ENCODE results near the gene RNU6-9. TPM values are rescaled to one million over a fixed set of nuclear protein-coding genes. Genes with fewer than 3 reads are reported as not detected.
A peak's percentile ranks its signal among the peaks of the same experiment; 100 is the strongest.

Gene RNU6-9
- total RNA-seq, 3 donors from 2014 or later (not counting 1 experiment from before 2014, with no cell fraction given): not detected

DNA sequence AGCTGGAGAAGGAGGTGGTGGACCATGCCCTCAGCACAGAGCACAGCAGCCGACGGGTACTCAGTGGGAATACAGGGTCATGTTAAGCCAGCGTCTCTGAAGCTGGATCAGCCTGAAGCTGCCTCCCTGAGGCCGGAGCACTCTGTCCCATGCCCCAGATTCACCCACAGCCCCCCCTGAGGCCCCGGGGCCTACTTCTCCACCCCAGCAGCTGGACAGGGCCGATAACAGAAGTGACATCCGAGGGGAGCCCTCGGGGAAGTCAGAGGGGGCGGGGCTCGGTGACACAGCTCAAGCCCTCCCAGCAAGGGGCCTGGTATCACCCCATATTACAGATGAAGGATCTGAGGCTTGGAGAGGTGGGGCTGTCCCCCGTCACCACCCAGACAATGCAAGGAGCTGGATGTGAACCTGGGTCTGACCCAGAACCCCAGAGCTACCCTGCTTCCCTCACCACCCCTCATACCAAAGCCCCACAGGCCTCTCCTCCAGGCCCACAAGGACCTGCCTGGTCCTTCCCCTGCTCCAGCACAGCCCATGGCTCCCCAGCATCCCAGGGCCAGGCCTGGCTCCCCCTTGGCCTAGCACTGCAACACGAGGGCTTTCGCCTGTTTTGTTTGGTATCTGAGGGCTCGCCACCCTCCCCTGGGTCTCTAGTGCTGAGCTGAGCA, 14.0 kb downstream of the RNU6-9 start:
- H3K9me3 Mint-ChIP-seq: no peaks in the 10 kb centered on the region
- intact Hi-C loops (cut with micrococcal nuclease): no loop called here
- Histone ChIP-seq H3K4me1 (ENCODE audit: control insufficient read depth, insufficient read depth, low read length) (peaks cover 57% of the 10 kb centered on the region), H3K27ac (ENCODE audit: low read length) (peak overlapping the region; percentile 69), H3K4me3 (ENCODE audit: low read length) (no peak overlapping the region), H3K36me3 (ENCODE audit: control insufficient read depth, insufficient read depth, low read length) (no peaks in the 10 kb centered on the region), H3K27me3 (ENCODE audit: control insufficient read depth, insufficient read depth, low read length) (no peaks in the 10 kb centered on the region), H3K9me3 (ENCODE audit: control insufficient read depth, insufficient read depth, low read length) (no peaks in the 10 kb centered on the region)
- no peaks in the 10 kb centered on the region for H3K27me3 Mint-ChIP-seq (ENCODE audit: low read depth in 2 of 2)
- peak overlapping the region; percentile 4 for H3K4me3 Mint-ChIP-seq
- peak in 1 of 2 donors; percentile 51 for DNase-seq
- ATAC-seq: peak in 1 of 3 donors; percentile 59
- peak overlapping the region; percentile 41 to 99 for H3K27ac Mint-ChIP-seq
- TF ChIP-seq, protein P1, sequence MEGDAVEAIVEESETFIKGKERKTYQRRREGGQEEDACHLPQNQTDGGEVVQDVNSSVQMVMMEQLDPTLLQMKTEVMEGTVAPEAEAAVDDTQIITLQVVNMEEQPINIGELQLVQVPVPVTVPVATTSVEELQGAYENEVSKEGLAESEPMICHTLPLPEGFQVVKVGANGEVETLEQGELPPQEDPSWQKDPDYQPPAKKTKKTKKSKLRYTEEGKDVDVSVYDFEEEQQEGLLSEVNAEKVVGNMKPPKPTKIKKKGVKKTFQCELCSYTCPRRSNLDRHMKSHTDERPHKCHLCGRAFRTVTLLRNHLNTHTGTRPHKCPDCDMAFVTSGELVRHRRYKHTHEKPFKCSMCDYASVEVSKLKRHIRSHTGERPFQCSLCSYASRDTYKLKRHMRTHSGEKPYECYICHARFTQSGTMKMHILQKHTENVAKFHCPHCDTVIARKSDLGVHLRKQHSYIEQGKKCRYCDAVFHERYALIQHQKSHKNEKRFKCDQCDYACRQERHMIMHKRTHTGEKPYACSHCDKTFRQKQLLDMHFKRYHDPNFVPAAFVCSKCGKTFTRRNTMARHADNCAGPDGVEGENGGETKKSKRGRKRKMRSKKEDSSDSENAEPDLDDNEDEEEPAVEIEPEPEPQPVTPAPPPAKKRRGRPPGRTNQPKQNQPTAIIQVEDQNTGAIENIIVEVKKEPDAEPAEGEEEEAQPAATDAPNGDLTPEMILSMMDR (IDR thresholded peaks at IDR 0.05): no peak
- H3K4me1 Mint-ChIP-seq: peaks cover 12 to 20% of the 10 kb centered on the region in 2 donors
- 57% methylated on average over 14 of the region's 14 CpGs for WGBS (ENCODE audit: insufficient coverage)
- H3K36me3 Mint-ChIP-seq: no peaks in the 10 kb centered on the region

DNA sequence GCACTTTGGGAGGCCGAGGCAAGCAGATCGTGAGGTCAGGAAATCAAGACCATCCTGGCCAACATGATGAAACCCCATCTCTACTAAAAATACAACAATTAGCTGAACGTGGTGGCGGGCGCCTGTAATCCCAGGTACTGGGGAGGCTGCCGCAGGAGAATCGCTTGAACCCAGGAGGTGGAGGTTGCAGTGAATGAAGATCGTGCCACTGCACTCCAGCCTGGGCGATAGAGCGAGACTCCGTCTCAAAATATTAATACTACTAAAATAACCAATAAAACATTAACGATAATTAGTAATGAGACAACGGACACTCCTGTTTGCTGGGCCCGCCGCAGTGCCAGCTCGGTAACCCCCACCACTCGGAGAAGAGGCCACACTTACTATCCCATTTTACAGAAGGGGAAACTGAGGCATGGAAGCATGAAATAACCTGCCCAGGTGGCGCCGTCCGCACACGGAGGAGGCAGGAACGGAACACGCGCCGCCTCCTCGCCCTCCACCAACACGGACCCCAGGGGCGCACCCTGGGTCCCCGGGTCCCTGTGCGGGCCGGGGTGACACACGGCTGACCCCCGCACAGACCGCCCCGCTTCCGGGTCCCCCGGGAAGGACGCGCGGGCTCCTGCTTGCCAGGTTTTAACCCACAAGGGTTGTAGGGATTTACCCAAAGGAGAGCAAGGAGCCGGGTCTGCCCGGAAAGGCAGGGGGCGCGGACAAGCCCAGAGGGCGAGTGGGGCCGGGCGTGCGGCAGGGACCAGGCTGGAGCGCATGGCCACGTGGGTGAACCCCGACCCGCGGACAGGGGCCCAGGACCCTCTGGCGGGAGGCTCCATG, 18.1 kb downstream of the RNU6-9 start:
- Histone ChIP-seq H3K4me1 (ENCODE audit: control insufficient read depth, insufficient read depth, low read length) (peaks cover 57% of the 10 kb centered on the region), H3K27me3 (ENCODE audit: control insufficient read depth, insufficient read depth, low read length) (peaks cover 4% of the 10 kb centered on the region), H3K4me3 (ENCODE audit: low read length) (no peak overlapping the region), H3K9me3 (ENCODE audit: control insufficient read depth, insufficient read depth, low read length) (no peaks in the 10 kb centered on the region), H3K36me3 (ENCODE audit: control insufficient read depth, insufficient read depth, low read length) (no peaks in the 10 kb centered on the region), H3K27ac (ENCODE audit: low read length) (peak overlapping the region; percentile 30)
- Mint-ChIP-seq H3K27me3 (ENCODE audit: low read depth in 2 of 2) (peaks cover 0 to 6% of the 10 kb centered on the region in 2 donors), H3K9me3 (no peaks in the 10 kb centered on the region), H3K36me3 (no peaks in the 10 kb centered on the region), H3K4me3 (peak overlapping the region; percentile 75), H3K4me1 (peaks cover 12 to 20% of the 10 kb centered on the region in 2 donors), H3K27ac (peak overlapping the region; percentile 52 to 98)
- intact Hi-C loops (cut with micrococcal nuclease): no loop called here
- 92% methylated on average over 48 of the region's 54 CpGs for WGBS (ENCODE audit: insufficient coverage)
- no peak for DNase-seq
- TF ChIP-seq, protein P1 (IDR thresholded peaks at IDR 0.05): no peak
- ATAC-seq: no peak

DNA sequence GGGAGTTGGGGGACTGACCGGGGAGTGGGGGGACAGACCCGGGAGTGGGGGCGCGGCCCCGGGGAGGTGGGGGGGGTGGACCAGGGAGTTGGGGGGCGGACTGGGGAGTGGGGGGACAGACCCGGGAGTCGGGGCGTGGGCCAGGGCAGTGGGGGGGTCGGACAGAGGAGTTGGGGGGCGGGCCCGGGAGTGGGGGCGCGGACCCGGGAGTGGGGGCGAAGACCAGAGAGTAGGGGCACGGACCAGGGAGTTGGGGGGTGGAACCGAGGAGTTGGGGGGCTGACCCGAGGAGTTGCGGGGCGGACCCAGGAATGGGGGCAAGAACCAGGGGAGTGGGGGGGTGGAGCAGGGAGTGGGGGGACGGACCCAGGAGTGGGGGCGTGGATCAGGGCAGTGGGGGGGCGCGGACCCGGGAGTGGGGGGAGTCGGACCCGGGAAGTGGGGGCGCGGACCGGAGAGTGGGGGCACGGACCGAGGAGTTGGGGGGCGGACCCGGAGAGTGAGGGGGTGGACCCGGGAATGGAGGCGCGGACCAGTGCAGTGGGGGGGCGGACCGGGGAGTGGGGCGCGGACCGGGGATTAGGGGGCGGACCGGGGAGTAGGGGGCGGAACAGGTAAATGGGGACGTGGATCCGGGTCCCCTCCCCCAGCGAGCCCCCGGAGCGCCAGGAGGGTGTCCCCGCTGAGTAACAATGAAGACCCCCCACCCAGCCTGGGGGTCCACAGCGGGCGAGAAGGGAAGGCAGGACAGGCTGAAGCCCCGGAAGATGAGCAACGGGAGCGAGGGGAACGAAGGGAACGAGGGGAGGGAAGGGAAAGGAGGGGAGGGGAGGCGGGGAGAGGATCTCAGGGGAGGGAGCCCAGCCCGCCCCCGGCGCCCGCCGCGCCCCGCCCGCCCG, 19.1 kb downstream of the RNU6-9 start:
- H3K27me3 Mint-ChIP-seq (ENCODE audit: low read depth in 2 of 2): peaks cover 0 to 6% of the 10 kb centered on the region in 2 donors
- no peaks in the 10 kb centered on the region for H3K9me3 Mint-ChIP-seq
- H3K4me1 ChIP-seq (ENCODE audit: control insufficient read depth, insufficient read depth, low read length): peaks cover 54% of the 10 kb centered on the region
- peaks cover 9% of the 10 kb centered on the region for H3K27me3 ChIP-seq (ENCODE audit: control insufficient read depth, insufficient read depth, low read length)
- no peaks in the 10 kb centered on the region for H3K36me3 ChIP-seq (ENCODE audit: control insufficient read depth, insufficient read depth, low read length)
- H3K9me3 ChIP-seq (ENCODE audit: control insufficient read depth, insufficient read depth, low read length): no peaks in the 10 kb centered on the region
- peaks cover 12 to 20% of the 10 kb centered on the region in 2 donors for H3K4me1 Mint-ChIP-seq
- DNase-seq: no peak
- intact Hi-C loops (cut with micrococcal nuclease): no loop called here
- H3K27ac Mint-ChIP-seq: peak overlapping the region; percentile 36 to 83
- peak overlapping the region; percentile 92 for H3K4me3 ChIP-seq (ENCODE audit: low read length)
- TF ChIP-seq, protein P1 (IDR thresholded peaks at IDR 0.05): no peak
- peak overlapping the region; percentile 97 for H3K27ac ChIP-seq (ENCODE audit: low read length)
- H3K36me3 Mint-ChIP-seq: no peaks in the 10 kb centered on the region
- WGBS (ENCODE audit: insufficient coverage): 4% methylated on average over 63 of the region's 69 CpGs
- H3K4me3 Mint-ChIP-seq: peak overlapping the region; percentile 86
- peak in 1 of 3 donors; percentile 17 for ATAC-seq

Measured in natural killer cell (primary cell).